Fibroblast of skin of back (primary cell): ENCODE results near the gene GAB2.
"Not testable (repeated sequence)": the region's sequence is repeated elsewhere in the genome, so short reads cannot be mapped to it uniquely, and the experiment has no call there.

Source experiments
- DNase-seq: peaks from one replicate; pipeline ENCODE4 v3.0.0-alpha.2; 2013

GAB2 gene

DNA sequence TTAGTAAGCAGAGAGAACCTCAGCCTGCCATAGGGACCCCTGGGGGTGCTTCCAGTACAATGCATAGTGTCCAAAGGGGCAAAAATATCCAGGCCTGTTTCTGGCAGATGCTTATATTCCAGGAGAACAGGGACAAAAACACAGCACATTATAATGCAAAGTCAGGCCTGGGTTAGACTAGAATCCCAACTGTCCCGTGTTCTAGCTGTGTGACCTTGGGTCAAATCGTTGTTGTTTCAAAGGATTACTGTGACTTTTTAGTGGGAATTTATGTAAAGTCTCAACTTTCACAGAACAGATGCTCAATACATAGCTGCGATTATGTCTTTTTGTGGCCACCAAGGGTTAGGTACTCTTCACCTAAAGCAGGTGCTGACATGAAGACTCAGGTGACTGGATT is 142.9 kb downstream of the GAB2 start:
- DNase-seq: no peak

- not testable (repeated sequence) for DNase-seq
Measured at GRCh38 chr11:78272625-78273269, 144.9 kb downstream of the GAB2 start.

- not testable (repeated sequence) for DNase-seq
Measured at GRCh38 chr11:78271801-78272200, 145.8 kb downstream of the GAB2 start.

- no peak for DNase-seq
Measured at GRCh38 chr11:78270971-78271370, 146.6 kb downstream of the GAB2 start.

- DNase-seq: no peak
Measured at GRCh38 chr11:78269806-78270205, 147.8 kb downstream of the GAB2 start.

- no peak for DNase-seq
Measured at GRCh38 chr11:78268591-78269410, 148.8 kb downstream of the GAB2 start.

DNA sequence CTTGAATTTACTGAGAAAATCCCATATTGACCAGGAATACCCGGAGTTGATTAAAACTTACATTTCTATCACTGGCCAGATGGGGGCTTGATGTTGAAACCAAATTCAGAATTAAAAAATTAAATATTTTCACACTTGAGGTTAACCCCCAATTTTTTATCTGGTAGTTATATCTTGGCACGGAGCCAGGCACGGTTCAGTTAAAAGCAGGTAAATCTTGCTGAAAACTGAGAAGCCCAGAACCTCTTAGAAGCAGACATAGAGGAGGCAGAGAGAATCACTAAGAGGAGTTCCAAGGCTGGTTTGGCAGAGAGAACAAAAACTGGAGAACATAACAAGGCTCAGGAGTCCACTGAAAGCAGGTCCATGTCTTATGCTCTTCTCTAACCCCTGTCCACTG is 151.2 kb downstream of the GAB2 start:
- no peak for DNase-seq

- DNase-seq: no peak
Measured at GRCh38 chr11:78265326-78265725, 152.3 kb downstream of the GAB2 start.

DNA sequence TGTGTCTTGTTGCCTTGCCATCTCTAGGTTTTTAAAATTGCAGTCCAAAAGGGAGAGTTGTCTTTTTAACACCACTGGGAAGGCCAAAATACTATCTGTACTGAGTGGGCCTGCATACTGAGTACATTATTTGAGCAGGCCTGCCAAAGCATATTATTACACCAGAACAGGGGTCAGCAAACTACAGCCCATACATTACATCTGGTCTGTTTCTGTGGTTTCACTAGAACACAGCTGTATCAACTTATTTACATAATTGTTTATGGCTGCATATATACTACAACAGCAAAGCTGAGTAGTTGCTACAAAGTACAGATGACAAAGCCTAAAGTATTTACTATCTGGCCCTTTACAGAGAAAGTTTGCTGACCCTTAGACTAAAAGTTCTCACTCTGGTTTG is 154.9 kb downstream of the GAB2 start:
- no peak for DNase-seq

DNA sequence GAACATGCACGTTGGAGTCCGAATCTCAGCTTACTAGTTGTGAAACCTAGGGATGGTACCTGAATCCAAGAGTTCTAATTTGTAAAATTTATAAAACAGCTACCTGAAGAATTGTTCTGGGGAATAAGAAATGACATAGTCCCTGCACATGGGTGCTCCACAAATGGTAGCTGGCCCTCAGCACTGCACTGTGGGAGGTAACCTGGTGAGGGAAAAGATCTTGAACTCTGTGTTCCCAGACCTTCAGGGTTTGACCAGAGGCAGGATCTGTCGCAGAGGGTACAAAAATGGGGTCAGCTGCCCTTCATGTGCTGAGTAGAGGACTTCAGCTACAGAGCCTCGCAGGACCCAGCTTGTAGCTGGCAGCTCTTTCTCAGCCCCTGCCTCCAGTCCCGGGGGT is 155.4 kb downstream of the GAB2 start:
- DNase-seq: no peak

DNA sequence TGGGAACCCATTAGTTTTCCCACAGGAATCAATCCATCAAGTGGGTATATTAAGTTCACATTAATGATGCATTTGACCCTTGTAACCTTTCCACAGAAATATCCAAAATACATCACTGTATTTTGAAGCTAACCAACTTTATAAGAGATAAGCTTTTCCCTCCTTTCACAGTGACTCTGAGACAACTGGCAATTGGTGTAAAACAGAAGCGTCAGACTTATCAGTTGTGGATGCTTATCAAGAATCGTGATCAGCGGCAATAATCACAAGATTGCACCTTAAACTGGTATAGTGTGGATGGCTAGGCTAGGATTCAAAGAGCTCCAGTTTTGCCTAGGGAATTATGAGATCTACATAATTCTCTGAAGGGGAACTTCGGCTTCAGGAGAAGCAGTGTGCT is 155.8 kb downstream of the GAB2 start:
- DNase-seq: no peak

DNA sequence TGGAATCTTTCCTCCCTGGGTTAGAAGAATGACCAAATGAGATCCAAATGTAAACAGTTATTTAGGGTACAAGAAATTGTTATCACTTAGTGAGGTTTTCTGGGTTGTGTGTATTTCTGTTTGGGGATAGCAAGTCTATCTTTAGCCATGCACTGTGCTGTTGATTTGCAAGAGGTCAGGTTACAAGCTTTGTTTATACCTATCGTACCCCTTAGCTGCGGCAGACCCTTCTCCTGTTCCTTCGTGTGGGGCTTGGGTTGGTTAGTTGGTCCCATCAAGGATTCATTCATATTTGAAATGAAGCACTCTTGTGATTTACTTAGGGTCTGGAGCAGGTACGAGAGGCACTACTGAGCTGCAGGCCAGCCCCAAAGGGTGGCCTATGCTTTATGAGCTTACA is 156.3 kb downstream of the GAB2 start:
- DNase-seq: no peak

DNA sequence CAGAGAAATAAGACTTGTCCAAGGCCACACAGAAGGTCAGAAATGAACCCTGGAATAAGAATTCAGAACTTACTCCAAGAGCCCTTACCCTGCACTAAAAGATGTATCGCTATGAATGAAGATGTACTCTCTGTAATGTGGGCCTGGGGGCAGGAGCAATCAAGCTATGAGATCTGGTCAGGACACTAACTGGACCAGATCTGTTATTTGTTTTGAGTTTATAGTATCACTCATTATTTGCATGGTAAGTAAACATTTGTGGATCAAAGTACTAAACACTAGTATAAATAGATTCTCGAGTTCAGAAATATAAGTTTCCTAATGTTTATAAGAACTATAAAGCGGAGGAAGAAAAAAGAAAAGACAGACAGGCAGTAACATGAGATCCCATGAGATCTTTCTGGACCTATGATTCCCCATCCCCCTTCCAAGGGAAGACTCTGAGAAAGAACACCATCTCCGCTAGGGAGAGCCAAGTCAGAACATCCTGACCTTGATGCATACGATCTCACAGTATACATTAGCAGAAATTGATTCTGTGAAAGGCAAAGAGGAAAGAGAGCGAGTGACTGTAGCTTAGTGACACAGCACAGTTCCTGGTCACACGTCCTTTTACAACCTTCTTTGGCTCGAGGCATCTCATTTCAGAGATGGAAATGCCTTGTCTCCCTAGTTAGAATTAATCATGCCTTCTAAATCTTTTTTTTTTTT is 157.7 kb downstream of the GAB2 start:
- no peak for DNase-seq

GRCh38 chr11:78257654-78258053 is 160.0 kb downstream of the GAB2 start:
- no peak for DNase-seq

DNA sequence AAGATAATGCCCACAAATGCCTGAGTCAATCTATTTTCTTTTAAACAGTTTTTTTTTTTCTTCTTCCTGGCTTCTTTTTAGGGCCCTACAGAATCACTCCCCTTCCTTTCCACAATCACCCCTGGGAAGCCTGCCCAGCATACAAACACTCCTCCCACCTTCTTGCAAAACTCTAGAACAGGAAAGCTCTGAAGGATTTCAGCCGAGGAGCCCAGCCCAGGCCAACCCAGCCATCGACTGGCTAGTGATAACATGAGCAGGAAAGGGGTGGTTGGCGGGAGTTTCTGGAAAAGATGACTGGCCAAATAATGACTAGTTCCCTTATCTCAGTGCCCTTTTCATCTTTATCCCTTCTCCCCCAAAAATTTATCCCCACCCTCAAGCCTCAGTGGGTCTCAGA is 160.7 kb downstream of the GAB2 start:
- peak; percentile 45 for DNase-seq

DNA sequence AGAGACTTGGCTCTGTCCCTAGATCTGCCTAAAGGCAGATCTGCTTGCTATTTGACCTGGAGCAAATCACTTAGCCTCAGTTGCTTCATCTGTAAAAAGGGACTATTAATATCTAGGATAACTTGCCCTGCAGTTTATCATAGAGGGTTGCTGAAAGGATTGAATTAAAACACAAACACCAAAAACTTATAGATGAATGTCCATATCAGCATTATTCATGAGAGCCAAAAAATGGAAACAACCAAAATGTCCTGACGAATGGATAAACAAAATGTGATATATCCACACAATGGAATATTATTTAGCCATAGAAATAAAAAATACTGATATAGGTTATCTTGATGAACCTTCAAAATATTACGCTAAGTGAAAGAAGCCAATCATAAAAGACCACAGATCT is 161.7 kb downstream of the GAB2 start:
- DNase-seq: no peak

GRCh38 chr11:78254268-78254667 is 163.4 kb downstream of the GAB2 start:
- no peak for DNase-seq

DNA sequence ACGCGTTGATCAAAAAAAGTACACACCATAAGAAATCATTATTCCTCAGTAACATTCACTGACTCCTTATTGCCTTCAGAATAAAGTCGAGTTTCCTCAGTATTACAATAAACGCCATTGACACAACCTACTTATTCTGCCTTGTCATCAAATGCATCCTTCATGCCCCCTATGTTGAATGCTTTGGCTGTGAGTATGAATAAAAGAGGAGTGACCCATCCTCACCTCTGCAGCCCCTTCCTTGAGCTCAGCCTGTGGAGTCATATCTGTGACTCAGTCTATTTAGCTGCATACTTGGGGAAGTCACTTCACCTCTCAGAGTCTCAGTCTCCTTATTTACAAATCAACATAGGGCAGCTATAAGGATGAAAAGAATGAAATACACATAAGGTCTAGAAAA is 163.8 kb downstream of the GAB2 start:
- peak; percentile 31 for DNase-seq

DNA sequence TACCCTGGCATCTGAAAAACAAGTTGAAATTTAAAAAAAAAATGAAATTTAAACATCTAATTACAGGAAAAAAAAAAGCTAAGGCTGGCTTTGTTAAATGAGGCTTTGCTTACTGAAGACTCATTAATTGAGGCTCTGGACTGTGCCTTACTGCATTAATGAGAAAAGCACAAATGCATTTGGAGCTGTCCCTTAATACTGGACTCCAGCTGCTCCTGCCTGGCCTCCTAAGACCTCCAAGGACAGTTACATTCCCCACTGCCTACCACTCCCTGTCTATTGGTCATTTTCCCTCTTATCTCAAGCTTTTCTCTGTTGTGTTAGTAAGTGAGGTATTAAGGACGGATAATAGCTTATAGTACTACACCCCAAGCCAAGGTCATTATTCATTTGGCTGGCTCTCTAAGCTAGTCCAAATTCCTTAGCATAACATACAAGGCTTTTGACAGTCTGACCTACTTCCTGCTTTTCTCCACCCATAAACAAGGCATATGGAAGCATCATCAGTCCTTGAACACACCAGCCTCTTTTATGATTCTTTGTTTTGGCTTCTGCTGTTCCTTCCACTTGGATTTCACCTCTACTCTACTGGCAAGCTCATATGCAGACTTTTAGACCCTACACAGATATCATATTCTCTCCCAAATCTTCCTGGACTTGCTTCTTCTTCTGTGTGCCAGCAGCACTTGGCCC is 166.4 kb downstream of the GAB2 start:
- DNase-seq: peak; percentile 41

- DNase-seq: no peak
Measured at GRCh38 chr11:78250099-78250498, 167.5 kb downstream of the GAB2 start.

- no peak for DNase-seq
Measured at GRCh38 chr11:78248903-78249302, 168.7 kb downstream of the GAB2 start.

DNA sequence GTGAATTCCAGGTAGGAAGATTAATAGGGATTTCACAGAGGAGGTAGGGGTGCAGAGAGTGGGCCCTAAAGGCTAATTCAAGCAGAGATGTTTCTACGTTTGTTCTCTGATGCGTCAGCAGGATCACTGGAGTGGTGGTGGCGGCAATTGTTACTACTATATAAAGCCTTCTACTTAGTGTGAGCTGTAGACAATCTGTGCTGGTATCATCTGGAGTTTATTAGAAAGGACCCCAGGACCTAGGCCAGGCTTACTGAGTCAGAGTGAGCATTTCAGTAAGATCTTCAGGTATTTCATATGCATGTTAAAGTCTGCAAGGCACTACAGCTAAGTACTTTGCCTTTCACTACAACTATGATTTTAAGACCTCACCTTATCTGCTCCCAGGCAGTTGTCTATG is 169.4 kb downstream of the GAB2 start:
- DNase-seq: no peak
